GM19035 (cell line): ENCODE data around the gene CCDC122.

Experiments
- ATAC-seq: cut with Tn5 transposase; IDR thresholded peaks from one replicate; pipeline ENCODE4 v1.9.1; 2021; ENCODE audit not compliant: unreplicated experiment

Gene CCDC122

GRCh38 chr13:43805071-43805468 lies 74.5 kb downstream of the CCDC122 start:
- ATAC-seq, result no peak

GRCh38 chr13:43804461-43805070 lies 75.0 kb downstream of the CCDC122 start:
- no peak for ATAC-seq

GRCh38 chr13:43802511-43802910 lies 77.0 kb downstream of the CCDC122 start:
- no peak for ATAC-seq

- ATAC-seq, result no peak
Measured at GRCh38 chr13:43800828-43801227, 78.7 kb downstream of the CCDC122 start.

GRCh38 chr13:43799191-43799590 lies 80.3 kb downstream of the CCDC122 start:
- no peak for ATAC-seq

- ATAC-seq, result no peak
Measured at GRCh38 chr13:43797869-43798268, 81.7 kb downstream of the CCDC122 start.

- no peak for ATAC-seq
Measured at GRCh38 chr13:43797159-43797558, 82.4 kb downstream of the CCDC122 start.

- no peak for ATAC-seq
Measured at GRCh38 chr13:43794416-43794815, 85.1 kb downstream of the CCDC122 start.

GRCh38 chr13:43792076-43792881 lies 87.3 kb downstream of the CCDC122 start:
- no peak for ATAC-seq

- ATAC-seq, result no peak
Measured at GRCh38 chr13:43787997-43788396, 91.5 kb downstream of the CCDC122 start.

- ATAC-seq, result no peak
Measured at GRCh38 chr13:43787518-43787891, 92.0 kb downstream of the CCDC122 start.

- ATAC-seq, result no peak
Measured at GRCh38 chr13:43786766-43787517, 92.6 kb downstream of the CCDC122 start, which contains the start of gene ENOX1. Gene ENOX1, minus strand, starts transcription at chr13:43786972.

GRCh38 chr13:43786472-43786765 lies 93.1 kb downstream of the CCDC122 start:
- ATAC-seq, result no peak
